ENCODE data around the gene KLHL25. TPM values are rescaled to one million over a fixed set of nuclear protein-coding genes. Genes with fewer than 3 reads are reported as not detected.

Gene KLHL25
- polyA plus RNA-seq, 1 donor from 2014 or later, result 38.9 TPM

- Histone ChIP-seq H3K9me2 (ENCODE audit: insufficient read depth, low read length) (no peaks in the 10 kb centered on the region), H3F3A (ENCODE audit: insufficient read depth, low read length, poor library complexity, severe bottlenecking) (no peaks in the 10 kb centered on the region), H3K27me3 (ENCODE audit: insufficient read depth, low read depth, low read length) (no peaks in the 10 kb centered on the region), H2AFZ (ENCODE audit: low read depth, low read length) (no peak overlapping the region), H3K9me3 (ENCODE audit: low read length) (peaks cover 9% of the 10 kb centered on the region), H3K4me2 (ENCODE audit: low read length) (no peak overlapping the region), H3K9ac (ENCODE audit: low read length) (no peak overlapping the region), H3K4me3 (ENCODE audit: low read length) (no peak overlapping the region), H4K20me1 (ENCODE audit: insufficient read depth) (no peaks in the 10 kb centered on the region), H3K27ac (ENCODE audit: low read length) (no peak overlapping the region), H3K36me3 (ENCODE audit: insufficient read depth, low read length) (peaks cover 17% of the 10 kb centered on the region), H3K79me2 (replicated peaks; ENCODE audit: insufficient read depth, low read length) (peaks cover 29% of the 10 kb centered on the region)
- TF ChIP-seq CTCF (IDR thresholded peaks at IDR 0.05; ENCODE audit: poor library complexity, severe bottlenecking), result no peak
- TF ChIP-seq REST (IDR thresholded peaks at IDR 0.05; ENCODE audit: borderline replicate concordance), result no peak
- no peak for TF ChIP-seq EZH2 (IDR thresholded peaks at IDR 0.05; ENCODE audit: borderline replicate concordance, insufficient read depth, low read length, poor library complexity, severe bottlenecking)
- TF ChIP-seq MXI1 (conservative IDR thresholded peaks at IDR 0.05; ENCODE audit: poor library complexity, severe bottlenecking), result no peak
- TF ChIP-seq TAF1 (IDR thresholded peaks at IDR 0.05; ENCODE audit: low read depth), result no peak
- no peak for TF ChIP-seq RAD21 (conservative IDR thresholded peaks at IDR 0.05)
- TF ChIP-seq POLR2AphosphoS5 (IDR thresholded peaks at IDR 0.05), result no peak
- TF ChIP-seq EP300 (conservative IDR thresholded peaks at IDR 0.05; ENCODE audit: poor library complexity, severe bottlenecking), result no peak
- TF ChIP-seq SMC3 (conservative IDR thresholded peaks at IDR 0.05; ENCODE audit: poor library complexity), result no peak
These were observed 30.8 kb downstream of the KLHL25 start for GRCh38 chr15:85763673-85764633.

GRCh38 chr15:85763157-85763556 is 31.6 kb downstream of the KLHL25 start:
- TF ChIP-seq TAF1 (IDR thresholded peaks at IDR 0.05; ENCODE audit: low read depth), result no peak
- no peak for TF ChIP-seq CTCF (IDR thresholded peaks at IDR 0.05; ENCODE audit: poor library complexity, severe bottlenecking)
- TF ChIP-seq REST (IDR thresholded peaks at IDR 0.05; ENCODE audit: borderline replicate concordance), result no peak
- TF ChIP-seq EP300 (conservative IDR thresholded peaks at IDR 0.05; ENCODE audit: poor library complexity, severe bottlenecking), result no peak
- no peak for TF ChIP-seq EZH2 (IDR thresholded peaks at IDR 0.05; ENCODE audit: borderline replicate concordance, insufficient read depth, low read length, poor library complexity, severe bottlenecking)
- Histone ChIP-seq H3K4me3 (ENCODE audit: low read length) (no peak overlapping the region), H3K36me3 (ENCODE audit: insufficient read depth, low read length) (peaks cover 10% of the 10 kb centered on the region), H4K20me1 (ENCODE audit: insufficient read depth) (no peaks in the 10 kb centered on the region), H3K27ac (ENCODE audit: low read length) (no peak overlapping the region), H3K9me2 (ENCODE audit: insufficient read depth, low read length) (no peaks in the 10 kb centered on the region), H3K79me2 (replicated peaks; ENCODE audit: insufficient read depth, low read length) (peaks cover 22% of the 10 kb centered on the region), H3F3A (ENCODE audit: insufficient read depth, low read length, poor library complexity, severe bottlenecking) (no peaks in the 10 kb centered on the region), H3K4me2 (ENCODE audit: low read length) (no peak overlapping the region), H3K9me3 (ENCODE audit: low read length) (peaks cover under 1% of the 10 kb centered on the region), H2AFZ (ENCODE audit: low read depth, low read length) (no peak overlapping the region), H3K27me3 (ENCODE audit: insufficient read depth, low read depth, low read length) (no peaks in the 10 kb centered on the region), H3K9ac (ENCODE audit: low read length) (no peak overlapping the region)

Data from neural cell (in vitro differentiated cells).